Measurements from ENCODE around the gene PSMG3.

DNA sequence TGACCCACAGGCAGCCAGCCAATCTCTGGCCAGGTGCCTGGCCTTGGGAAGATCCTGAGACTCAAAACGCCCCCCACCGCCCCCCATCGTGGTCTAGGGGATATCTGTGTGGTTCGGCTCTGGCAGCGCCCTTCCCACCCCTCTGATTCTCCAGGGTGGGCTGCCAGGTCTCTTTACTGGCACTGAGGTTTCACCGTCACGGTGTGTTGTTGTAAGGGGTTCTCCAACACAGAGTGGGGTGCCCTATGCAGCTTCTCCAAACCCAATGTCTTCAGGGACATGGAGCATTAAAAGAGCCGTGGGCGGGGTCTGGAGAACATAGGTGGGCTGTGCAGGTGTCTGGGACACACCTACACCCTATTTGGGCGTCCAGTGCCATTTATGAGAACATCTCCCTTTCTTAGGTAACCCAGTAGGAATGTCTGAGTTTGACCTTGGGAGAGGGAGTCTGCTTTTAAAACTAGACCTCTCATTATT is 37.8 kb downstream of the PSMG3 start:
- TF ChIP-seq POLR2A (IDR thresholded peaks at IDR 0.05) (no peak), CTCF (IDR thresholded peaks at IDR 0.05) (no peak)
